ENCODE data around the gene ALDH1A2.
"Not testable (repeated sequence)": the region's sequence is repeated elsewhere in the genome, so short reads cannot be mapped to it uniquely, and the experiment has no call there.

ALDH1A2 gene

GRCh38 chr15:58066042-58066867 lies 744 bp upstream of the ALDH1A2 start:
- no peak for DNase-seq (ENCODE audit: low read depth in 2 of 2)

DNA sequence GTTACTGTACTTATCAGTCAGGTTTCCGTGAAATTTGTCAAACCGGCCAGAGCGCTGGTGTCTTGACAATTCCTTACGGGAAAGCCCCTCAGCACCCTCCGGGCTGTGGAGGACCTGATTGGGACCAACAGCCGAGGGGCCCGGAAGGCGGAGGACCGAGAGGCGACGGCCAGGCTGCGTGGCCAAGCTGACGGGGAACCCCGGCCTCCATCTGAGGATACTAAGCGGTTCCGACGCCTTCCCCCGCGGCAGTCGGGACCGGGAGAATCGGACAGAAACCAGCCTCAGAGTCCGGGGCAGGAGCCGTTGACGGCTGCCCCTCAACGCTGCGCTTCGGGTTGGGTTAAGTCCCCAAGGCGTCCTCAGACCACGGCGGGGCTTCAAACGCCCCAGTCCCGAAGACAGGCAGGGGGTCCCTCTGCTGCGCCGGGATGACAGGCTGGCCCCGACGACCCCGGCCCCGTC lies 499 bp downstream of the ALDH1A2 start:
- no peak for DNase-seq (ENCODE audit: low read depth in 2 of 2)

DNA sequence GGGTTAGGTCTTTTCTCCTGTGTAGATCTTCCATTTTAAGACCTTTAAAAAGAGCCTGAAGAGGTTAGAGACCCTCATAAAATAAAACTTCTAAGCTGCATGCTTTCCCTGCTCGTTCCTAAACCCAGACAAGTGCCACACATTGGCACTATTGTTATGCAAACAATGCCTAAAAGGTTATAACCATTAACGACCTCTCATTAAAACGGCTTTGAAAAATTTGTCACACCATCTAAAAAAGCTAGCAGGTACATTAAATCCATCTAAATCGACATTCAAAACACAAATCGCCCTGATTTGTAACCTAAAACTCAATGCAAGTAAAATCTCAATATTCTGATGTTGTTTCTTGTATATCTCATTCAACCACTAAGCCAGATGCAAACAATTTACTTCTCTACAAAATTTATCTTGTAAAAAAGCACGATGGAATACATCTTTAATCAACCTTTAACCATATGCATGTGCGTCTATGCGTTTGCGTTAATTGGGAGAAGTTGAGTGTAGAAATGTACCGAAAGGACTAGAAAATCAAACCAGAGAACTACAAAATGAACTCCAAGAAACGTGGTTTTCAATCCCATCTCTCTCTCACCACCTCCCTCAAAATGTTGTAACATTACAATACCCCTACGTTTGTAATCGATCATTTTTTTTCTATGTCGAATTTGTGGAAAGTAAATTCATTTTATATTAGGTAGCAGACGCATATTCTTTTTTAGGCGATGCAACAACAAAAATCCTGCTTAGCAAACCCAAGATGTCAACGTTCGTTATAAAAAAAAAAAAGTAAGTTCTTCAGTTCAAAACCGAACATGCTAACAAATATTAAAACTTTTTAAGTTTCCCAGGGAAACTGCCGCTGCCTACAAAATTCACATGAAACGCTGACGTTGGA lies 1.2 kb downstream of the ALDH1A2 start:
- no peak for DNase-seq (ENCODE audit: low read depth in 2 of 2)

GRCh38 chr15:58063614-58064013 lies 1.9 kb downstream of the ALDH1A2 start:
- no peak for DNase-seq (ENCODE audit: low read depth in 2 of 2)

GRCh38 chr15:58062983-58063382 lies 2.5 kb downstream of the ALDH1A2 start:
- DNase-seq (ENCODE audit: low read depth in 2 of 2) = no peak

- DNase-seq (ENCODE audit: low read depth in 2 of 2) = no peak
Observed at GRCh38 chr15:58062175-58062574, 3.3 kb downstream of the ALDH1A2 start.

DNA sequence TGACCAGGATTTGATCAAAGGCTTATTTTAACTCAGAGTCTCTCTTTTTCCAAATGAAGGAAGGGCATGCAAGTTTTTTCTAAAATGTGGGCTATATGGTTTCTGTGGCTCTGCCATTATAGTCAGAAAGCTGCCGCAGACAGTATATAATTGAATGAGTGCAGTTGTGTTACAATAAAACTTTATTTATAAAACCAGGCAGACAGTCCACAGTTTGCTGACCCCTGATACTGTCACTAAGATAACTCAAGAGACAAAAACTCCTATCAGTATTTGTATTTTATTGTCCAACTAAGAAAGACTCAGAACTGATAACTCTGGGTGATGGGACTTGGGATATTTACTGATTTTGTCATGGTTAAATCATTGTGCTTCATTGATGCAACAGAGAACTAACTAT lies 4.9 kb downstream of the ALDH1A2 start:
- DNase-seq (ENCODE audit: low read depth in 2 of 2) = no peak

DNA sequence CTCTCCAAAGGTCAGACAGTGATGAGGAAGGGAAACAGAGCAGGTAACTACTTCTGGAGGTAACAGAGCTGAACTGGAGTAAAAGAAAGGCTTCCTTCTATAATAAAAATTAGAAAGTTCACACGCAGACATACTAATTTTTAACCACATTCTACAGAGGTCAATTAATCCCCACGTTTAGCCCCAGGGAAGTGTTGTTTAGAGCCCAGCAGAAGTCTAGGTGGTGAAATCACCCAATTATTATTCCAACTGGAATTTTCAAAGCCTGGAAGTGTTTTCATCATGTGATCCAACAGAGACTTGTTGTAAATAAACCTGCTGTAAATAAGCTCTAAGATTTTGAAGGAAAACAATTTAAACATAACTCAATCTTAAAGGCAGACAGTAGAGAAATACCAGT lies 6.8 kb downstream of the ALDH1A2 start:
- DNase-seq (ENCODE audit: low read depth in 2 of 2) = no peak

GRCh38 chr15:58058073-58058472 lies 7.4 kb downstream of the ALDH1A2 start:
- no peak for DNase-seq (ENCODE audit: low read depth in 2 of 2)

- DNase-seq (ENCODE audit: low read depth in 2 of 2) = no peak
Observed at GRCh38 chr15:58057559-58057958, 8.0 kb downstream of the ALDH1A2 start.

DNA sequence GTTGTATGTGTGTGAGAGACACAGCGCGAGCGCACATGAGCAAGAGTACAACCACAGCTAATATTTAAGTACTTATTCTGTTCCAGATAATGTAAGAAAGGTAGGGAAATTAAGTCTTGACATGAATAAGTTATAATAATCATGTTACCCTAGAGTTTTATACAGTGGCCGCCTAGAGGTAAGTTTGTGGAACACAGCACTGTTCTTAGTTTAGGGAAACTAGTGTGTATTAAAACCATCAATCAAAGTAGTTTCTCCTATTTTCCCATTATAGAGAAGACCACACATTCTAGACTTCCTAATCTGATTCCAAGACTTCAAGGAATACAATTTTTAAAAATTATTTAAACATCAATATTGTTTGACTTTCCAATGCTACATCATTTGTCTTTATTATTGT lies 9.5 kb downstream of the ALDH1A2 start:
- DNase-seq (ENCODE audit: low read depth in 2 of 2) = no peak

GRCh38 chr15:58053315-58054153 lies 12.0 kb downstream of the ALDH1A2 start:
- no peak for DNase-seq (ENCODE audit: low read depth in 2 of 2)

DNA sequence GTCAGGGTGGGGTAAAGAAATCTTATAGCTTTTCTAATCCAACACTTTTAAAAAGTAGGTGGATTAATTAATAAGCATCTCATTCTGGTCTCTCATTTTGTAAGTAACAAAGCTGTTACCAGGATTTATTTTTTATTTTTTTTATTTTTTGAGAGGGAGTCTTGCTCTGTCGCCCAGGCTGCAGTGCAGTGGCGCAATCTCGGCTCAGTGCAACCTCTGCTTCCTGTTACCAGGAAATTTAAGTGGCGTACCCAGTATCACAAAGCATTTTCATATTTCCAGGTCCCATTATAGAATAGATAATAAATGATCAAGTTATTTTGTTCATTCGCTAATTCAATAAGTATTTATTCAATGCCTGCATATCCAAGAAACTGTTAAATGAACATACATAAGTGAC lies 13.2 kb downstream of the ALDH1A2 start:
- DNase-seq (ENCODE audit: low read depth in 2 of 2) = no peak

DNA sequence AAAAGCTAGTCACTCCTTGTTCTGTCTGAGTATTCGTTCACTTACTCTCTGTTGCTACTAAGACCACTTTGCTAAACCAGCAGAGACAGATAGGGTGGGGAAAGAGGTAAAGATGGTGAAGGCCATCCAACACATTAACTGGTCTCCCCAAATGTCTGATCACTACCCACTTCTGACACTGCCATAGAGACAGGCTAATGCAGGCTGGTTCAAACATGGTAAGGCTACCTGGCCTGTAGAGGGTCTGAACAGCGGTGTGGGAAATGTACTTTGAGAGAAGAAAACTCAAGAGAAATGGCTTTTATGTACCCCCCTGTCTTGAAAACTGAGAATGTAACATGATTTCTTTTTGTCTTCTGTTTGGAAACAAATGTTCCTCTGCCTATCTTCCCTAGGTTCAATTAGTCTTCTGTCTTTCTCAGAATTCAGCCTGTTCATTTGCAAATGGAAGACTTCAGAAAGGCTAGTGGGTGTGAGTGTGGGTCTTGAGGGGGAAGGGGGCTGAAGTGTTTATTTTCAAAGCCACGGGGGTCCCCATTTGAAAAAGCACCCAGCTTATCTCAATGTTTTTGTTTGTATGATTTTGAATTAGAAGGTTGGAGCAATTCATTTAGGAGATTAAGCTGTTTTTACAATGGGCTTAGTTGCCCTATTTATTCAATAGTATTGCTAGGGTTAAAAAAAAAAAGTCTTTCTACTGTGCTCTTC lies 15.8 kb downstream of the ALDH1A2 start:
- no peak for DNase-seq (ENCODE audit: low read depth in 2 of 2)

- DNase-seq (ENCODE audit: low read depth in 2 of 2) = no peak
Observed at GRCh38 chr15:58048261-58048660, 17.2 kb downstream of the ALDH1A2 start.

DNA sequence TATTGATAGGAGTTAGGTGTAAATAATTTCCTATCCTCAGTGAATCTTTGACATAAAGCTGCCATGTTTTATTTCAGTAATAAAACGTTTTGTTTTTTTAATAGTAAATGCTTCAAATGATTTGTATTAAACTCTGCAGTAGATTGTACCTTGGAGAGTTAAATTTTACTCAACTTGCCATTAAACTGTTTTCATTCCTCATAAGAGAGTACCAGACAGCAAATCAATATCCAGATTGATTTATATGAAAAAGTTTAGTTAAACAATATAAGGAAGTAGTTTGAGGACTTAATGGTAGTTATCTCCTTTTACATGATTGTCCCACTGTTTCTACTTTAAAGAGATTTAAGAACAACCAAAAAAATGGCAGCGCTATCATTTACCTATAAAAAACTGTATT lies 18.4 kb downstream of the ALDH1A2 start:
- no peak for DNase-seq (ENCODE audit: low read depth in 2 of 2)

DNA sequence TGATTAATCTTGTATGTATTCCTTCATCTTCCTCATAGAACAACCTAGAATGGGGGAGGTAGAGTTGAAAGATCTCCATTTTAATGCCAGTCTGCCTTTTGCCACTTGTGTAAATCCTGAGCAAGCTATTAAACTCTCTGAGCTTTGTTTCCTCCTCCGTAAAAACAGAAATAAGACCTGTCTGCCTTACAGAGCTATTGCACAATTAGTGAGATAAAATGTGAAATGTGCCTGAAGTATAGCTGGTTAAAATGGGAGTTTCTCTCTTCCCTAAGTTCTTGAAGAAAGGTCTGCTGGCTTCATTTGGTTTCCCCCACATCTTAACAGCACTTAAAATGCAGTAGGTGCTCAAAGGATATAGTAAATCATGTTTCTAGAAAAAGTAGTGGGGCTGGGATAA lies 19.0 kb downstream of the ALDH1A2 start:
- DNase-seq (ENCODE audit: low read depth in 2 of 2) = no peak

- not testable (repeated sequence) for DNase-seq (ENCODE audit: low read depth in 2 of 2)
Observed at GRCh38 chr15:58045376-58045775, 20.1 kb downstream of the ALDH1A2 start.

- DNase-seq (ENCODE audit: low read depth in 2 of 2) = no peak
Observed at GRCh38 chr15:58044551-58044950, 21.0 kb downstream of the ALDH1A2 start.

GRCh38 chr15:58043192-58043903 lies 22.2 kb downstream of the ALDH1A2 start:
- no peak for DNase-seq (ENCODE audit: low read depth in 2 of 2)

GRCh38 chr15:58042006-58042405 lies 23.5 kb downstream of the ALDH1A2 start:
- no peak for DNase-seq (ENCODE audit: low read depth in 2 of 2)
